GM18519 (cell line): ENCODE data around the gene GPATCH11.

ENCODE experiments used
- ATAC-seq: cut with Tn5 transposase; IDR thresholded peaks from one replicate; pipeline ENCODE4 v1.9.1; 2021; ENCODE audit warnings: mild to moderate bottlenecking, moderate library complexity; ENCODE audit not compliant: unreplicated experiment, low FRiP score

GPATCH11 gene

DNA sequence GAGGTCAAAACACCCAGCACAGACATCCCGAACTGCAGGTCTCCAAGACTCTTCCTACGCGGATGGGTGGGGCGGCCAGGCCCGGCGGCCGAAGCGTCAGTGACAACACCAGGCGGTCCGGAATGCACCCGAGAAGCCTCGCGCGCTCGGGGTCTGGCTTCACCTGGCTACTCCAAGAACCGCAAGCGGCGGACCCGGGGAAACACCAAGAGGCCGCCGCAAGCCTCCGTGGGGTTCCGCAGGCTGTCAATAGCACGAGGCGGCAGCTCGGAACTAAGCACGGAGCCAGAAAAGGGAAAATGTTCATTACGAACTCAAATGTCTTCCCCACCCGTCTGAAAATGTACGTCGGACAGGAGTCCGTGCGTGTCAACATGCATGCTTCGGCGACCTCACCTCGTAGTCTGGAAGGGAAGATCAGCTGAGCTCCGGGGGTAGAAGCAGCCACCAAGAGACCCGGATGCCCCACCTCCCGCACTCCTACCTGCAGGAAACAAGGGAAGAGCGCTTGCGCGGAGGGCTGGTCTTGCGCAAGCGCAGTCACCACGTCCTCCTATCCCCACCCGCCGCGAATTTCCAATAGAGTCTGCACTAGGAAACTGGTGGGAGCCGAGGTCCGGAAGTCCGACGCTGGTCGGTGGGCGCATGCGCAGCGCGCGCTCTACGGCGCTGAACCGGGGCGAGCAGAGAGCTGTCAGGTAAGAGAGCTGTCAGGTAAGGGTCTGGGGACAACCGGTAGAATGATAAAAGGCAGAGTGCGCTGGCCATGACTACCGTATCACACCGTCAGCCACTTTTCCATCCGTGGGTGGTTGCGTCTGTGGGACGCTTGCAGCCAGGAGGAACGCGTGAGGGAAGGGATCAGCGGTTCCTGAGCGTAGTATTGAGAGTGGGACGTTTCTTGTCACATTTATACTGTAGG, at the start of gene GPATCH11, which contains the start of gene HEATR5B:
Gene GPATCH11 (plus strand): TSS at position 646 of the 922 bp plus-strand sequence. CDS start 3,864 bp downstream, outside the sequence.
Gene HEATR5B (minus strand): TSS at position 500 of the 922 bp plus-strand sequence. CDS start 958 bp downstream, outside the sequence.
- peak; percentile 63 for ATAC-seq

DNA sequence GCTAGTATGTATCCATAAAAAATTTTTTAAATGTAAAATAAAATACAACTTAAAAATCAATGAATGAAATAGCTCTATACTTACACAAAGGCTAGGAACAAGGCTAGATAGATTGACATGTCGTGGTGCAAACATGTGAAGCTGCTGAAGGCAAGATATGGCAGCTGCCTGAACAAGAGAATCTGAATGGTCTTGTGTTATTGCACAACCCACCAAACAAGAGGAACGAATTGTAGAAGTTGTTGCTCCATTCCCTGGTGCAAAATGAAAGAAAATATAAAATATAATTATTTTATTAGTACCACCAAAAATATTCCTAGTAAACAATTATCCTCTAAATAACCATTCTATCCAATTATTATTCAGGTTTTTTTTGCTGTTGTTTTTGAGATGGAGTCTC, 46.5 kb upstream of the GPATCH11 start:
- no peak for ATAC-seq

DNA sequence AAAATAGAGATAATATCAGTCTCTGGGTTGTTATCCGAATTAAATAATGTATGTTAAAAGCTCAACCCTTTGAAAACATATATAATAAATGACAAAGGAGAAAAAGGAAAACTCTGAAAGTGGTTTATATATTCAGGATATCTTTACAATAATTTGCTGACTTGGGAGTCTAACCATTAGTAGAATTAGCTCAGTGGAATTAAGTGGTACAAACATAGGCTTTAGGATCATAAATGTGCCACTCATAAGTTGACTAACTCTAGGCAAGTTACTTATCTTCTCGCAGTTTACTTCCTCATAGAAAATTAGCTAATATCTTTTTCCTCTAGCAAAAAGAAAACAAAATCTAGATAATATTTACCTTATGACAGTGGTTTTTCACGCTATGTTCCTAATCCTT, 44.7 kb upstream of the GPATCH11 start:
- no peak for ATAC-seq

DNA sequence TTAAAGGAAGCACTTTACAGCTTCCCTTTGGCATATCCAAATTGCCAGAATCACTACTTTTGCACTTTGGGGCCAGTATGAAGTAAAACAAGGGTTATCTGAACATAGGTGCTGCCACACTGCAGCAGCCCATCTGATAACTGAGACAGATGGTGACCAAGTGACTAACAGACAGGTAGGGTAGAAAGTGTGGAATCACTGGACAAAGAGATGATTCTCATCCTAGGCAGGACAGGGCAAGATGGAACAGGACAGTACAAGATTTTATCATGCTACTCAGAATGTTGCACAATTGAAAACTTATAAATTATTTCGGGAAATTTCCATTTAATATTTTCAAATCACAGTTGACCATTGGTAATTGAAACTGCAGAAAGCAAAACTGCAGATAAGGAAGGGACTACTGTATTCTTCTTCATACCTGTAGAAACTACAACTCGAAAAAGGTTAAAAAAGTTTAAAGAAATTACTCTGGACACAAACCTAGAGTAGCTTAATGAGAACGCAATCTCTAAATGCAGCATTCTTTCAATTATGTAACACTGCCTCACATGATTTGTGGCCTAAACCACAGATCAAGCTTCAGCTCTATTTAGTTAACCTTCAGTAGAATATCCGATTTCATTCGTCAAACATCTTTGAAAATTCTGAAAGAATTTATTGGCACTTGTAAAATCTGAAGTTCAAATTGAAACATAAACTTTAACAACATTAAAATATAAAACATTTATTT, 31.6 kb upstream of the GPATCH11 start:
- no peak for ATAC-seq

DNA sequence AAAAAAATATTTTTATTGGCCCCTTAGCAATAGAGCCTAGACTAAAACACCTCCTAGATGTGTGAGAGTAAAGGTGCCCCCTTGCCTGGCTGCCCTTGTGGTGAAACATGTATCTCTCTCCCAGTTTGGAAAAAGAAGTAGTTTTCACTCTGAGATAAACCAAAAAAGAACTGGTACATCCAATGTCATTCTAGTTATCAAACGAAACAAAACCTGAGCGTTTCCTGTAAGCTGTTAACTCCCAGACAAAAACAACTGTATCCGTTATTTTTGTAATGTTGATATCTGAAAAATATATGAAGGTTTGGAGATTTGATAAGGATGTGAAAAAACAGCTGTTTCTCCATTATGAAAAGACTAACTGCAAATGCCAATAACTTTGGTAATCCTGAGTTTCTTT, 24.5 kb upstream of the GPATCH11 start:
- no peak for ATAC-seq

DNA sequence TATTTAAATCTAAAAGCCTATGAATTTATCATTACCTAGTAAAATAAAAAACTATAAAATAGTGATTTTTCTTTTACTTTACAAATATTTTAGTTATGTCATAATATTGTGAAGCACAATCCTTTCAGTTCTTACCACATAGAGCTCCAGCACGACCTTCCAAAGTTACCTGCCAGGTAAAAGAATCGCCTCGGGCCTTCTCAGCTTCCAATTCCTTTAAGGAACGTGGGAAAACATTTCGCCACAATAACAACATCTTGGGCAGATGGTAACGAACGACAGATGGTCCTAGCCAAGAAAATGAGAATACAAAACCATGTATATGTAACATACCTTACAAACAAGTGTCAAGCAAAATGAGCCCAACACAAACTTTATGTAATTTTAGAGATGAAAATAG, 23.9 kb upstream of the GPATCH11 start:
- ATAC-seq, result no peak

DNA sequence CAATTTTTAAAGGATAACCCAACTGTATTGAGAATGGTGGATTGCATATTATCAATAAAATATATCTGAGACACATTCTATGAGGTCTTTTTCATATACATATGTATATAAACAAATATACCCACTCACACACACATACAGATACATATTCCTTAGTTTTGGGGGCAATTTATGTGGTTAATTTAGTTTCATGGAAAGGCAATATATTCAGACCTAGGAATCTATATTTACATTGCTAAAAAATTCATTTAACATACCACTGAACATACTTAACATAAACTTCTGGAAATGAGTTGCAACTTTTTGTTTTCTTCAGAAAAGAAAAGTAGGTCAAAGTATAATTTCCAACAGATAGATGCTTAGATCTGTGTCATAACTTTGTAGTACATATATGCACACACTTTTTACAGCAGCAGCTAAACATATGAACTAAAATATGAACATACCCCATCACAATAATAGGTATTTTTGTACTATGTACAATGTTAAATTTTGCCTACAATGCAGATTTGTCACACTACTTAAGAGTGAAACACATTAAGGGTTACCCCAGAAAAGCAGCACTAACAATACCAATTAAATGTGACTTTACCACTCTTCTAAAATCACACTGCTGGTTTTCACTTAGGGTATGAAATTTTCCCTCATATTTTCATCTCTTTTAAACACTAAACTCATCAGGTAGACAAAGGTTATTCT, 23.2 kb upstream of the GPATCH11 start:
- no peak for ATAC-seq

DNA sequence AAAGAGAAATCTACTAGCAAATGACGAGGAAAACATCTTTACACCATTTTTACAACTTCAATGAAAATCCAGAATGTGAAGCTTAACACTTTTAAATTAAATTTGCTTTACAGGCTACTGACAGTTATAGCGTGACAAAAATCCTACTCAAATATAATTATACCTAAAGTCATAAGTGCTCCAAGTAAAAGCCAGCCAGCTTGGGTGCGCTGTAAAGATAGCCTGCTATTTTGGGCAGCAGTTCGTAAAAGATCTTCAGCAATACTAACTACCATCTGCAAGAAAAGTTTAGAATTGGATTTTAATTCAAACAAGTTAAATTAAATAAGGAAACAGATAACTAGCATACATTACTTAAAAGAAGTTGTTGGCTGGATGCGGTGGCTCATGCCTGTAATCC, 22.5 kb upstream of the GPATCH11 start:
- no peak for ATAC-seq

DNA sequence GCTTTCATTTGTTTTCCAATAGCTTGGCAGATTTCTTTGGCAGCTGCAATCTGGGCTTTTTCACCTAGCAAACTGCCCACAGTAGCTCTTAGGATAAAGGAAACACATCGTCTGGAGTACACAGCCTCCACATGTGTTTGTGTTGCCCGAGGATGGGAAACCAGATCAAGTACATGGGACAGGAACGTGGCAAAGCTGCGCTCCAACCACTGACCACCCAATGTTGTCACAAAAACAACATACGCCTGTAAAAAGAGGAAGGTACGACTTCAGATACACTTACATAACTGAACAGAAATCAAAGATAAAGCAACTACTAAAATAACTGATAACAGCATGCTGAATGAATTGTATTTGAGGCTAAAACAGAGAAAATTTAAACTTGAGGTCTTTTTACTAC, 15.6 kb upstream of the GPATCH11 start:
- ATAC-seq, result no peak

DNA sequence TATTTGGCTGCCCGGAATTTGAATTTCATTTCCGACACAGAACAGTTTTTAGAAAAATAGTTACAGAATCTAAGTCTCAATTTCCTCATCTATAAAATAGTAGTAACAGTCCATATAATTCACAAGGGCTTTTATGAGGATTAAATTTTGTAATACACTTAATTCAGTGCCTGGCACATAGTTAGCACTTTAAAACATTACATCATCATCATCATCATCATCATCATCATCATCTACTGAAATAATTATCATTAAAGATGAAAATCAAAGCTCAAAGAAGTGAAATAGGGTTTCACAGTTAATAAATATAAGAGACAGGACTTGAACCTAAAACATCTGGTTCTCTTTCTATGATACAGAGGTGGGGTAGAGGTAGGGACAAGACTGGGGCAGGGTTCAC, 13.4 kb upstream of the GPATCH11 start:
- ATAC-seq, result no peak

DNA sequence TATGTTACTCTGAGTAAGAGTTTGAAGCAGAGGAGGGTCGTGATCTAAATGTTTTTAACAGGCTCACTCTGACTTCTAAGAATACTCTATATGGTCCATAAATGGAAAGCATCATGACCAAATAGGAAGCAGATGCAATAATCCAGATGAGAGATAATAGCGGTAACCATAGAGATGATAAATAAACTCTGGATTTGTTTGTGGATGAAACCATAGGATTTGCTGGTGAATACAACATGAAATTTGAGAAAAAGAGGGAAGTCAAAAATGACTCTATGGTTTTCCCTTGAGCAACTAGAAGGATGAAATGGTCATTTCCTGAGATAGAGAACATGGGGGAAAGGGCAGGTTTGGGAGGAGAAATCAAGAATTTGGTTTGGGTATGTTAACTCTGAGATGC, 4.1 kb upstream of the GPATCH11 start:
- ATAC-seq, result no peak

DNA sequence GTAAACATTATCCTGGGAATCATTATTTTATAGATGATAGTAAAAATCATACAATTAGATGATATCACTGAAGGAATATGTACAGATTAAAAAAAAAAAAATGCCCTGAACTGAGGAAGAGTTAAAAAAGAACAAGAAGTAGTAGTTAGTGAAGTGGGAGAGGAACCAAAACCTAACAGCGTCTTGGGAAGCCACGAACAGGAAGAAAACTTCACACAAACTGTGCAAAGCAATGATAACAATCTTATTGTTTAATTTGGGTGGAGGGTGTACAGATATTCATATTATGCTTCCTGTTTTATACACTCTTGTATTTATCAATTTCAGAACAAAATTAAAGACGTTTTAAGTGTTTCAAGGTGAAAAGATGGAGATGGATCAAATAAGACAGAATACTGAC, 3.6 kb upstream of the GPATCH11 start:
- ATAC-seq, result no peak

DNA sequence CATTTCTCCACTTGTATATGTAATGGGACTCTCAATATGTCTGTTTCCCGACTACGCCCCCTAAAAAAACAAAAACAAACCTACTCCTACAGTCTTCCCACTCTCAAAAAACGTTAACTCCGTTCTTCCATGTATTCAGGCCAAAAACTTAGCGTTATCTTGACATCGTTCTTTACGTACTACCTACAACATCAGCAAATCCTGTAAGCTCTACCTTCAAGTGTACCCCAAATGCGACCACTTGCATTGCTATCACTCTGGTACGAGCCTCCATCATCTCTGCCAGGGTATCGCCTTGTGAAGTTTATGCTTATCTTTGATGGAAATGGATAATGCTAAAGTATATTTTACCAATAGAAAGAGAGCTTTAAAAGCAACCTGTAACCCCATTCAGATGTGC, 479 bp downstream of the GPATCH11 start:
- ATAC-seq, result no peak

DNA sequence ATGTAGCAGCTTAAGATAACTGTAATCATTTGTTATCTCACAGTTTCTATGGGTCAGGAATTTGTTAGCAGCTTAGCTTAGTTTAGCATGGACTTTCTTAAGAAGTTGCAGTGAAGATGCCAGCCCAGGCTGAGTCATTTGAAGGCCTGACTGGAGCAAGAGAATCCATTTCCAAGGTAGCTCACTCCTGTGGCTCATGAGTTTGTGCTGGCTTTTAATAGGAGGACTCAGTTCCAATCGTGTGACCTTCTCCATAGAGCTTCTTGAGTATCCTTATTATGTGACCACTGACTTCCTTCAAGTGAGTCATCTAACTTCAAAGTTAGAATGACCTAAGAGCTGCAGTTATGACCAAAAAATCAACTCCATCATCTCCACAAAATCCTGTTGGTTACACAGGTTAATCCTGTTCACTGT, 1.4 kb downstream of the GPATCH11 start:
- no peak for ATAC-seq

DNA sequence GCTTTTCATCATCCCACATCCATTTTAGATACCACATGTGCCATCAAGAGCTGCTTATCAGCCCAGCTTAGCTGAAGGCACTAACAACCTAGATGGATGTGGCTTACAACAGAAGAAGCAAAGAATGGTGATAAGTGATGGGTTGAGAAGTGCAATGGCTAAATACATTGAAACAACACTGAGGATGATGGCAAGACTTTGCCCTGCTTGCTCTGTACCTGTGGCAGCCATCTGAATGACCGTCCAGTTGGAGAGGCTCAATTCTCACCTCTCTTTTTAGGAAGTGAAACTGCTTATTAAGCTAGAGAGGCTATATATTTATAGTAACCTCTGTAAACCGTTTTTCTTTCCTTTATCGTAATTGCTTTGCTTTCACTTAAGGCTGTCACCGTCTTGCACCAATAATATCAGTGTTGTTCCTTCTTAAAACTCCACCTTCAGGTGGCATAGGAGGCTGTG, 5.7 kb downstream of the GPATCH11 start:
- peak; percentile 73 for ATAC-seq

DNA sequence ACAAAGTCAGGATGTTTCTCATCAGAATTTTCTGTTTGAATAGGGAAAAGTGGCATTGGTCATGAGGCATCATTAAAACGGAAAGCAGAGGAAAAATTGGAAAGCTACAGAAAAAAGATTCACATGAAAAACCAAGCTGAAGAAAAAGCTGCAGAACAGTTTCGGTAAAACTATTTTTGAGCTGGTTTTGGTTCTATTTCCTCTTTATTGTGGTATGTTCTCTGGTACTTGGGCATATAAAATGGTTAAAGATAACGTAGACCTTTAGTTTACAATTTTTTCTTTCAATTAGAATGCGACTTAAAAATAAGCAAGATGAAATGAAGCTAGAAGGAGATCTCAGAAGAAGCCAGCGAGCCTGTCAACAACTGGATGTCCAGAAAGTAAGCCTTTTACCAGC, 7.6 kb downstream of the GPATCH11 start:
- ATAC-seq, result peak; percentile 41

DNA sequence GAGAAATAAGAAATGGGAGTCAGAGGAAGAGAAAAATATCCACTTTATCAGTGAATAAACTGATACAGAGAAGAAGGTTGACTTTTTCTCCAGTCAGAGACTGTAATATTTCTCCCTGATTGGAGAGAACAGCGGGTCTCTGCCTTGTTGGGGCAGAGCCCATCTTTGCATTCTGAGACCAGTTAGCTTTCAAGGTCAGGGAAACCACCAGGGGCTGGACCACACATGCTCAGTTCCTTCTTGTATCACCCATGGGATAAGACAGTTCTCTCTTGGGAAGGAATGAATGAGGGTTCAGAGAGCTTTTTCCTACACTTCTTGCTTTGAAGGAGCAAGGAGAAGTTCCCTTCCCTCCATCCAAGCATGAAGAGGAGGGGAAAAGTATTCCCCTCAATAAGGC, 12.2 kb downstream of the GPATCH11 start:
- no peak for ATAC-seq

DNA sequence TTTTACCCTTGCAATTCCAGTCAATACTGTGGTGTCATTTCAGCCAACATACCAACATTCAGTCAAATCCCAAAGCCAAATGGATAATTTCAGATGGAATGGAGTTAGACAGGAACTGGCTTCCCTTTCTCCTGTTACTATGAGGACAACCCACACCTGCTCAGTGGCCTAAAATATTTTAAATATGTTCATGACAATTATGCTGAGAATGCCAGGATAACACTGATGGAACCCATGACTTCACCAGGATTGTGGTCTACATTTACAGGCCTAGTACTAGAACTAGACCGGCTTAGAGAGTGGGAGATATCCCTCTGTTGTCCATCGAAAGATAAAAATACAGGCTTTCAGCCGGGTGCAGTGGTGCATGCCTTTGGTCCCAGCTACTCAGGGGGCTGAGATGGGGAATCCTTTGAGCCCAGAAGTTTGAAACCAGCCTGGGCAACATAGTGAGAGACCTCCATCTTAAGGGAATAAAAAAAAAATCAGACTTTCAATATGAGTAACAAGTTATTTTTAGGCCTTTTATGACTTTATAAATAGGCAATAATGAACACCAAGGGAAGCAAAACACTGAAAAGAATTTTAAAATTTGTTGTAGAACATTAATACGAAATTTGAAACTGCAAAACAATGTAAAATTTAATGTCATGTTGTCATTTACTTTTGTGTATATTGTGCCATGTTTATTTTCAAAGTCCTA, 14.2 kb downstream of the GPATCH11 start:
- ATAC-seq, result no peak

DNA sequence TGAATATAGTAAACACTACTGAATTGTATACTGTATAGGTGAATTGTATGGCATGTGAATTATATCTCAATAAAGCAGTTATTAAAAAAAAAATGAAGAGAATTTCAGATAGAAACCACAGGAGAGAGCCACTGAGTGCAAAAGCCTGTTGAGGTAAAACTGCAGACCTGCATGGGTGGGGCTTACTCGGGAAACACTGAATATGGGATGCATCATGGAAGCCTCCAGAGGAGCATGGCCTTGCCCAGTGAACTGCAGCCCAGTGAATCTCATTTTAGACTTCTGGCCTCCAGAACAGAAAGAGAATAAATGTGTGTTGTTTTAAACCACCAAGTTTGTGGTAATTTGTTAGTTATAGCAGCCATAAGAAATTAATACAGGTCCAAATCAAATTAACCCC, 15.7 kb downstream of the GPATCH11 start:
- no peak for ATAC-seq

DNA sequence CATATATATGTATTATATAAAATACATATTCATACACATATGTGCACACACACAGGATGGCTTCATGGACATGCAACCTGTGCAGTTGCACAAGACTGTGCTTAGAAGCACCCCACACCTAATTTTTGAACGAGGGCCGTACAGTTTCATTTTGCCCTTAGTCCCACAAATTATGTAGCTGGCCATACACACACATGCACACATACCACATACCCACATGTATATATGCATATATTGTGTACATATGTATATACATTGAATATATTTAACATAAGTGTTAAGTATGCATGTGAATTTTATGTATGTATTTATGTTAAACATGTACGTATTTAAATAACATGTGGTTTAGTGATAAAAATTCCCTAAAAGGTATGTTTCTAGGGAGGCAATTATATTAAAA, 18.3 kb downstream of the GPATCH11 start:
- ATAC-seq, result no peak
